Natural killer cell (primary cell): Measurements from ENCODE around the gene ATF6B. TPM values are rescaled to one million over a fixed set of nuclear protein-coding genes. Genes with fewer than 3 reads are reported as not detected.

Experiments used
- ATAC-seq, 3 donors: fragments of 150-1000 bp in 2 of 3; fragments of 200-7000 bp in 1 of 3; cut with Tn5 transposase; 1 replicate in 1 of 3; 2 replicates in 2 of 3; pipeline ENCODE4 v1.10.0; 2021; ENCODE audit warnings: mild to moderate bottlenecking in 2 of 3, moderate library complexity in 2 of 3
- DNase-seq, 2 donors: peaks; one replicate each; pipeline versions ENCODE4 v3.0.0 to v3.0.0-alpha.2; 2013 to 2021; ENCODE audit warnings: mixed read lengths in 1 of 2
- H3K27ac ChIP-seq: one replicate; pipeline ENCODE4 v1.5.1; 2013; ENCODE audit warnings: mild to moderate bottlenecking, low read length
- H3K27me3 ChIP-seq: one replicate; pipeline ENCODE4 v1.6.1; 2013; ENCODE audit warnings: low read length; ENCODE audit not compliant: control insufficient read depth, insufficient read depth
- H3K36me3 ChIP-seq: one replicate; pipeline ENCODE4 v1.6.1; 2013; ENCODE audit warnings: low read length; ENCODE audit not compliant: control insufficient read depth, insufficient read depth
- H3K4me1 ChIP-seq: one replicate; pipeline ENCODE4 v1.6.1; 2013; ENCODE audit warnings: low read length; ENCODE audit not compliant: control insufficient read depth, insufficient read depth
- H3K4me3 ChIP-seq: one replicate; pipeline ENCODE4 v1.5.1; 2013; ENCODE audit warnings: low read length
- H3K9me3 ChIP-seq: one replicate; pipeline ENCODE4 v1.6.1; 2013; ENCODE audit warnings: low read length; ENCODE audit not compliant: control insufficient read depth, insufficient read depth
- H3K27ac Mint-ChIP-seq, 2 donors: one replicate each; pipeline ENCODE4 v1.8.0; 2022; ENCODE audit warnings: mild to moderate bottlenecking in 2 of 2, mixed read lengths in 2 of 2, moderate library complexity in 1 of 2
- H3K27me3 Mint-ChIP-seq, 2 donors: one replicate each; pipeline ENCODE4 v1.8.0; 2022; ENCODE audit warnings: low read depth in 2 of 2, mixed read lengths in 2 of 2
- H3K36me3 Mint-ChIP-seq: one replicate; pipeline ENCODE4 v1.8.0; 2022; ENCODE audit warnings: mixed read lengths
- H3K4me1 Mint-ChIP-seq, 2 donors: one replicate each; pipeline ENCODE4 v1.8.0; 2022; ENCODE audit warnings: mixed read lengths in 2 of 2
- H3K4me3 Mint-ChIP-seq: one replicate; pipeline ENCODE4 v1.8.0; 2022; ENCODE audit warnings: mild to moderate bottlenecking, moderate library complexity, mixed read lengths
- H3K9me3 Mint-ChIP-seq, 2 donors: one replicate each; pipeline ENCODE4 v1.8.0; 2022; ENCODE audit warnings: mixed read lengths in 2 of 2
- WGBS: methylation state at CpG from one replicate; pipeline ENCODE4 v1.1.7; 2013; ENCODE audit warnings: missing lambda C conversion rate; ENCODE audit not compliant: insufficient coverage; 5-methylcytosine and 5-hydroxymethylcytosine counted together
- intact Hi-C: fragments of 100-400 bp; cut with micrococcal nuclease; formaldehyde crosslinking; loops from one replicate; pipeline ENCODE4 v1.14.2; 2022
- total RNA-seq, 4 donors: library from RNA; stranded (reverse); fragments of 120-200 nt in 1 of 4; gene quantifications; one replicate each; pipeline versions ENCODE4 v1.2.3 to v1.2.4, GENCODE V29; 2013 to 2022
- TF ChIP-seq, protein P1 (sequence below): fragments of 200-600 bp; IDR thresholded peaks from one replicate; pipeline ENCODE4 v1.8.0; 2022; ENCODE audit warnings: antibody characterized with exemption

Gene ATF6B
- total RNA-seq, 3 donors from 2014 or later (not counting 1 experiment from before 2014, with no cell fraction given) = 157 to 187 (median 178) TPM

DNA sequence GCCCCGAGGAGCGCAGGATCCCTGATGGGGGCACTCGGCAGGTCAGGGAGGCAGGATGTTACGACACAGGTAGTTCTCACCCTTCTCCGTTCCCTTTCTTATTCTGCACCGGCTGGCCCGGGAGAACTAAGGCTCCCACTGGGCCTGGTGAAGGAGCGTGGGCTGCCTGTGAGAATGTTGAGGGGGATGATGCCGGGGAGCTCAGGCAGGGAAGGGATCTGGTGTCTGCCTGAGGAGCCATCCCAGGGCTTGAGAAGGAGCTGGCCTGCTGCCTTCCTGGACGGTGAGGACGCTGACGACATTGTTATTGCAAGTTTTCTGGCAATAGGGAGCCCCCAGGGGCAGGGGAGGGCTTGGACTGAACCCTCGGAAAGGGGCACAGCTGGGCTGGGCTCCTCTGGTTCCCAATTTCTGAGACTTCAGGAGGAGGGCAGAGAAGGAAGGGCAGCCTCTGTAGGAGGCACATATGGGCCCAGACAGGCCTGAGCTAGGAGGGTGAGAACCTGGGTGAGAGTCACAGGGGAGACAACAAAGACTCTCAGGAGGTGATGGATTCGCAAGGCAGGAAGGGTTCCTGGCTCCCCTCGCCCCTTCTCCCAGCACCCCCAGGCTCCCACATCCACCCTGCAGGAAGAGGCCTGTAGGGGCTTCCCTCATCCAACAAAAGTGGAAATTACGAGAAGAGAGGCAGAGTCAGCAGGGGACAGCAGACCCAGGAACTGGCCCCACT lies 57.1 kb downstream of the ATF6B start:
- no peaks in the 10 kb centered on the region for H3K9me3 Mint-ChIP-seq
- H3K36me3 Mint-ChIP-seq = no peaks in the 10 kb centered on the region
- 91% methylated on average over 16 of the region's 16 CpGs for WGBS
- TF ChIP-seq, protein P1, sequence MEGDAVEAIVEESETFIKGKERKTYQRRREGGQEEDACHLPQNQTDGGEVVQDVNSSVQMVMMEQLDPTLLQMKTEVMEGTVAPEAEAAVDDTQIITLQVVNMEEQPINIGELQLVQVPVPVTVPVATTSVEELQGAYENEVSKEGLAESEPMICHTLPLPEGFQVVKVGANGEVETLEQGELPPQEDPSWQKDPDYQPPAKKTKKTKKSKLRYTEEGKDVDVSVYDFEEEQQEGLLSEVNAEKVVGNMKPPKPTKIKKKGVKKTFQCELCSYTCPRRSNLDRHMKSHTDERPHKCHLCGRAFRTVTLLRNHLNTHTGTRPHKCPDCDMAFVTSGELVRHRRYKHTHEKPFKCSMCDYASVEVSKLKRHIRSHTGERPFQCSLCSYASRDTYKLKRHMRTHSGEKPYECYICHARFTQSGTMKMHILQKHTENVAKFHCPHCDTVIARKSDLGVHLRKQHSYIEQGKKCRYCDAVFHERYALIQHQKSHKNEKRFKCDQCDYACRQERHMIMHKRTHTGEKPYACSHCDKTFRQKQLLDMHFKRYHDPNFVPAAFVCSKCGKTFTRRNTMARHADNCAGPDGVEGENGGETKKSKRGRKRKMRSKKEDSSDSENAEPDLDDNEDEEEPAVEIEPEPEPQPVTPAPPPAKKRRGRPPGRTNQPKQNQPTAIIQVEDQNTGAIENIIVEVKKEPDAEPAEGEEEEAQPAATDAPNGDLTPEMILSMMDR = no peak
- H3K4me1 Mint-ChIP-seq = no peaks in the 10 kb centered on the region
- Histone ChIP-seq H3K9me3 (no peaks in the 10 kb centered on the region), H3K36me3 (no peaks in the 10 kb centered on the region), H3K4me3 (no peak overlapping the region), H3K27me3 (no peaks in the 10 kb centered on the region), H3K4me1 (no peaks in the 10 kb centered on the region), H3K27ac (no peak overlapping the region)
- peaks cover 0 to 11% of the 10 kb centered on the region in 2 donors for H3K27me3 Mint-ChIP-seq
- intact Hi-C loops = no loop called here
- DNase-seq (no peak), ATAC-seq (no peak)
- H3K4me3 Mint-ChIP-seq = no peak overlapping the region
- no peak overlapping the region for H3K27ac Mint-ChIP-seq

DNA sequence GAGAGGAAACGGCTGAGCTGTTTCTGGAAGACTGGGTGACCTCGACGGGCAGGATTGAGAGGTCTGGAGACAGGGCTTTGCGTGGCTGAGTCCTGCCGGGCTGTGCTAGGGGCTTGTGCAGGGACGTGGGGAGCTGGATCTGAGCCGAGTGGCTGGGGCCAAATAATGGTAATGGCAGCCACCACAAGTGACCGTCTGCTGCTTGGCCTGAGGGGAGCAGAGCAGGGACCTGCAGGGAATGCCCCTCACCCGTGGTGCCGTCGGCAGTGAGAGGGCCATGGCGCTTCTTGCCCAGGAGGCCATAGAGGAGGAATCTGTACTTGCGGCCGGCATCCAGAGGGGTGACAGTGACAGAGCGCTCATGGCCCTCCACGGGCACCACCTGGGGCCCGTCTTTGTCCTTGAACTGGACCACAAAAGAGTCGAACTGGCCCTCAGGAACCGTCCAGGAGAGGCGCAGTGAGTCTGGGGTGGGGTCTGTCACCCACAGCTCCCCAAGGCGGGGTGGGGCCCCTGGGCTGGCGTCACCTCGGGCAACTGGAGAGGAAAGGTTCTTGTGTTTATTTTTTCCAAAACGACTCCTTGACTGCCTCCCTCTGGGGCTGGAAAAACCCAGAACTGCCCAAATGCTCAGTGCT lies 58.0 kb downstream of the ATF6B start:
- Mint-ChIP-seq H3K4me3 (no peak overlapping the region), H3K9me3 (no peaks in the 10 kb centered on the region), H3K27ac (no peak overlapping the region), H3K36me3 (no peaks in the 10 kb centered on the region), H3K27me3 (peaks cover 0 to 7% of the 10 kb centered on the region in 2 donors), H3K4me1 (no peaks in the 10 kb centered on the region)
- H3K27ac ChIP-seq = no peak overlapping the region
- DNase-seq (no peak), ATAC-seq (no peak)
- intact Hi-C loops = no loop called here
- H3K4me1 ChIP-seq = no peaks in the 10 kb centered on the region
- no peaks in the 10 kb centered on the region for H3K36me3 ChIP-seq
- 85% methylated on average over 23 of the region's 24 CpGs for WGBS
- TF ChIP-seq, protein P1 = no peak
- H3K4me3 ChIP-seq = no peak overlapping the region
- no peaks in the 10 kb centered on the region for H3K9me3 ChIP-seq
- no peaks in the 10 kb centered on the region for H3K27me3 ChIP-seq

DNA sequence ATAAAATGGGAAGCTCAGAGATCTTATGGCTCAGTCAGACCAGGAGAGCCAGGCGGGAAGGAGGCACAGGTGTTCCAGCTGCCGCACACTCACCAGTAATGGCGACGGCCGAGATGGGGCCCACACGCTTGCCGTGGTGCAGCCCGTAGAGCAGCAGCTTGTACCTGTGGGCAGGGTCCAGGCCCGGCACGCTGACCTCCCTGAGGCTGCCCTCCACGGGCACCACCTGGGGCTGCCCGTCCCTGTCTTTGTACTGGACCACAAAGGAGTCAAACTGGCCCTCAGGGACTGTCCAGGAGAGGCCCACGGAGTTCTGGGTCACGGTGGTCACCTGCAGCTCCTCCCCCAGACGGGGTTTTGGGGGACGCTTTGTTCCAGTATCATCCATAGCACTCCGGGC lies 58.6 kb downstream of the ATF6B start:
- Mint-ChIP-seq H3K4me3 (no peak overlapping the region), H3K4me1 (no peaks in the 10 kb centered on the region), H3K9me3 (no peaks in the 10 kb centered on the region), H3K36me3 (no peaks in the 10 kb centered on the region), H3K27me3 (peaks cover 0 to 5% of the 10 kb centered on the region in 2 donors), H3K27ac (no peak overlapping the region)
- Histone ChIP-seq H3K27me3 (no peaks in the 10 kb centered on the region), H3K9me3 (no peaks in the 10 kb centered on the region), H3K4me3 (no peak overlapping the region), H3K4me1 (no peaks in the 10 kb centered on the region), H3K36me3 (no peaks in the 10 kb centered on the region), H3K27ac (no peak overlapping the region)
- TF ChIP-seq, protein P1 = no peak
- intact Hi-C loops = no loop called here
- WGBS = 88% methylated on average over 17 of the region's 17 CpGs
- no peak for ATAC-seq
- no peak for DNase-seq
